ENCODE data around the gene ZCCHC4.

- no peak for TF ChIP-seq EZH2 (IDR thresholded peaks at IDR 0.05)
- no peak for TF ChIP-seq POLR2AphosphoS5 (IDR thresholded peaks at IDR 0.05; ENCODE audit: borderline replicate concordance, low read depth, low read length)
- no peak for TF ChIP-seq FOXP2 (optimal IDR thresholded peaks at IDR 0.05; ENCODE audit: control extremely low read depth, extremely low read length, insufficient read depth)
These were observed 65.2 kb downstream of the ZCCHC4 start for GRCh38 chr4:25377572-25378436.

Measured in SK-N-MC (cell line).